Calu3 (cell line): ENCODE results near the gene PRAF2. TPM values are rescaled to one million over a fixed set of nuclear protein-coding genes. Genes with fewer than 3 reads are reported as not detected.

Experiments used
- BruUV-seq: library from RNA; stranded (reverse); fragments of 400-500 nt; replicated peaks from 2 replicates; lab custom pipeline; 2021; lab: Mats Ljungman, UMichigan
- CTCF ChIA-PET: fragments of 300-600 bp; sonication (Branson Sonifier 250); formaldehyde crosslinking; loops from one replicate; lab custom pipeline; 2022; ENCODE audit warnings: antibody characterized with exemption; lab: Charles Lee
- DNase-seq: peaks from one replicate; pipeline ENCODE4 v3.0.0; 2022
- H3K27ac Mint-ChIP-seq: one replicate; pipeline ENCODE4 v1.8.0; 2022; ENCODE audit warnings: mixed read lengths; ENCODE audit not compliant: unreplicated experiment
- H3K27me3 Mint-ChIP-seq: one replicate; pipeline ENCODE4 v1.8.0; 2022; ENCODE audit warnings: mixed read lengths; ENCODE audit not compliant: unreplicated experiment
- H3K36me3 Mint-ChIP-seq: one replicate; pipeline ENCODE4 v1.8.0; 2022; ENCODE audit warnings: mild to moderate bottlenecking, moderate library complexity, mixed read lengths; ENCODE audit not compliant: insufficient read depth, unreplicated experiment
- H3K4me1 Mint-ChIP-seq: one replicate; pipeline ENCODE4 v1.8.0; 2022; ENCODE audit warnings: mild to moderate bottlenecking, low read depth, mixed read lengths; ENCODE audit not compliant: unreplicated experiment
- H3K4me3 Mint-ChIP-seq: one replicate; pipeline ENCODE4 v1.8.0; 2022; ENCODE audit warnings: mild to moderate bottlenecking, low read depth, moderate library complexity, mixed read lengths; ENCODE audit not compliant: unreplicated experiment
- H3K9me3 Mint-ChIP-seq: one replicate; pipeline ENCODE4 v1.8.0; 2022; ENCODE audit warnings: low read depth, mixed read lengths; ENCODE audit not compliant: unreplicated experiment
- CTCF ChIP-seq: fragments of 200-600 bp; IDR thresholded peaks from one replicate; pipeline ENCODE4 v1.8.0; 2022; ENCODE audit warnings: antibody characterized with exemption; ENCODE audit not compliant: unreplicated experiment
- intact Hi-C: fragments of 100-400 bp; cut with micrococcal nuclease; formaldehyde crosslinking; loops from one replicate; pipeline ENCODE4 v1.10.0; 2022; ENCODE audit not compliant: unreplicated experiment
- total RNA-seq: library from RNA; stranded (reverse); gene quantifications from 2 replicates; pipeline ENCODE4 v1.2.3, GENCODE V29; 2022

The PRAF2 gene
- total RNA-seq, 1 experiment from 2014 or later = 16.1 TPM

- Mint-ChIP-seq H3K27me3 (no peaks in the 10 kb centered on the region), H3K27ac (peak overlapping the region; percentile 89), H3K4me3 (peak overlapping the region; percentile 72), H3K9me3 (peaks cover 2% of the 10 kb centered on the region), H3K36me3 (peaks cover 27% of the 10 kb centered on the region), H3K4me1 (peaks cover 30% of the 10 kb centered on the region)
- no peak for TF ChIP-seq CTCF
- intact Hi-C loops = no loop called here
- no TSS peak for BruUV-seq
- DNase-seq = no peak
- CTCF ChIA-PET = no interaction called here
These were observed 19.6 kb downstream of the PRAF2 start for GRCh38 chrX:49054073-49054762.

- Mint-ChIP-seq H3K27me3 (no peaks in the 10 kb centered on the region), H3K4me1 (peaks cover 30% of the 10 kb centered on the region), H3K4me3 (peak overlapping the region; percentile 72), H3K27ac (peak overlapping the region; percentile 89), H3K36me3 (peaks cover 20% of the 10 kb centered on the region), H3K9me3 (peaks cover 2% of the 10 kb centered on the region)
- TF ChIP-seq CTCF = no peak
- no TSS peak for BruUV-seq
- peak; percentile 75 for DNase-seq
- CTCF ChIA-PET = interaction anchor here (0.6 to 0.8 kb wide), 2 partner anchors 9 to 256 kb away, joined by 3 read pairs; no protein-coding TSS in a partner anchor
- intact Hi-C loops = no loop called here
These were observed 20.4 kb downstream of the PRAF2 start for GRCh38 chrX:49053223-49054072.

- no peak for TF ChIP-seq CTCF
- Mint-ChIP-seq H3K36me3 (peaks cover 43% of the 10 kb centered on the region), H3K9me3 (no peaks in the 10 kb centered on the region), H3K27me3 (no peaks in the 10 kb centered on the region), H3K27ac (peak overlapping the region; percentile 93), H3K4me1 (peaks cover 33% of the 10 kb centered on the region), H3K4me3 (peak overlapping the region; percentile 89)
- CTCF ChIA-PET = interaction anchor here (1.2 to 1.7 kb wide), 2 partner anchors 41 to 72 kb away, joined by 3 to 16 read pairs; partner anchors contain the start of gene GRIPAP1
- BruUV-seq = TSS peak; percentile 58
- no peak for DNase-seq
- intact Hi-C loops = loop anchor here (1.0 to 10.0 kb wide), 4 partner anchors 14 to 239 kb away; partner anchors contain the start of genes CCDC120, GRIPAP1, HDAC6 and KCND1
These were observed 29.9 kb downstream of the PRAF2 start for GRCh38 chrX:49043987-49044281.

GRCh38 chrX:49043220-49043986 lies 30.4 kb downstream of the PRAF2 start, which contains the start of gene TFE3:
TFE3 (minus strand) TSS chrX:49043357; CDS start chrX:49043226, 131 bp downstream.
- Mint-ChIP-seq H3K36me3 (peaks cover 48% of the 10 kb centered on the region), H3K4me1 (peaks cover 36% of the 10 kb centered on the region), H3K4me3 (peak within 1 kb of the TSS; percentile 89), H3K27me3 (no peaks in the 10 kb centered on the region), H3K9me3 (no peaks in the 10 kb centered on the region), H3K27ac (peak within 1 kb of the TSS; percentile 93)
- no TSS peak for BruUV-seq
- CTCF ChIA-PET = interaction anchor here (0.6 to 1.7 kb wide), 6 partner anchors 41 to 426 kb away, joined by 3 to 16 read pairs (median 4); partner anchors contain the start of genes GRIPAP1 and HDAC6
- peak; percentile 53 for TF ChIP-seq CTCF
- intact Hi-C loops = loop anchor here (1.0 to 10.0 kb wide), 4 partner anchors 15 to 239 kb away; partner anchors contain the start of genes CCDC120, GRIPAP1, HDAC6 and KCND1
- peak; percentile 97 for DNase-seq
